PC-3 (cell line): ENCODE data around the gene OR52K2. TPM values are rescaled to one million over a fixed set of nuclear protein-coding genes. Genes with fewer than 3 reads are reported as not detected.
A peak's percentile ranks its signal among the peaks of the same experiment; 100 is the strongest.
"Not testable (repeated sequence)": the region's sequence is repeated elsewhere in the genome, so short reads cannot be mapped to it uniquely, and the experiment has no call there.

Experiments used
- ATAC-seq: fragments of 200-7000 bp; cut with Tn5 transposase; 2 replicates; pipeline ENCODE4 v1.9.1; 2020; ENCODE audit warnings: mild to moderate bottlenecking, moderate library complexity
- Bru-seq: library from RNA; stranded (reverse); fragments of 400-500 nt; gene quantifications from one replicate; lab custom pipeline; 2021; lab: Mats Ljungman, UMichigan
- BruChase-seq, 2 experiments: library from RNA; stranded (reverse); fragments of 400-500 nt; gene quantifications; one replicate each; lab custom pipeline; 2021; lab: Mats Ljungman, UMichigan
- BruUV-seq: library from RNA; stranded (reverse); fragments of 400-500 nt; replicated peaks from 2 replicates; lab custom pipeline; 2021; lab: Mats Ljungman, UMichigan
- CTCF ChIA-PET: fragments of 300-600 bp; sonication (Branson Sonifier 250); formaldehyde crosslinking; loops from one replicate; lab custom pipeline; 2022; ENCODE audit warnings: antibody characterized with exemption; lab: Charles Lee
- POLR2A ChIA-PET: fragments of 300-600 bp; sonication (Branson Sonifier 250); formaldehyde crosslinking; loops from one replicate; lab custom pipeline; 2022; ENCODE audit warnings: antibody characterized with exemption; ENCODE audit not compliant: unreplicated experiment; lab: Charles Lee
- DNase-seq: peaks from one replicate; pipeline ENCODE4 v3.0.0-alpha.2; 2015
- H2AFZ ChIP-seq: fragments of 300-600 bp; sonication (generic); 2 replicates; pipeline ENCODE4 v1.6.0; 2016; ENCODE audit warnings: antibody characterized with exemption, low read length
- H3F3A ChIP-seq: fragments of 300-600 bp; sonication (generic); one replicate; pipeline ENCODE4 v1.6.0; 2017; ENCODE audit warnings: antibody characterized with exemption, low read length, control low read depth, mild to moderate bottlenecking; ENCODE audit not compliant: unreplicated experiment
- H3K27ac ChIP-seq: fragments of 300-600 bp; sonication (generic); 2 replicates; pipeline ENCODE4 v1.5.1; 2016; ENCODE audit warnings: mild to moderate bottlenecking, low read length
- H3K27me3 ChIP-seq: fragments of 300-600 bp; sonication (generic); 2 replicates; pipeline ENCODE4 v1.6.1; 2016; ENCODE audit warnings: low read length, mixed read lengths
- H3K36me3 ChIP-seq: fragments of 300-600 bp; sonication (generic); 2 replicates; pipeline ENCODE4 v1.6.1; 2016; ENCODE audit warnings: low read depth, mixed run types, low read length, mixed read lengths
- H3K4me1 ChIP-seq: fragments of 300-600 bp; sonication (generic); 2 replicates; pipeline ENCODE4 v1.5.1; 2016; ENCODE audit warnings: low read length; ENCODE audit not compliant: insufficient read depth
- H3K4me2 ChIP-seq: fragments of 300-600 bp; sonication (generic); 2 replicates; pipeline ENCODE4 v1.6.0; 2016; ENCODE audit warnings: low read length
- H3K4me3 ChIP-seq: fragments of 300-600 bp; sonication (generic); 2 replicates; pipeline ENCODE4 v1.5.1; 2016; ENCODE audit warnings: mild to moderate bottlenecking, low read length, mixed read lengths
- H3K79me2 ChIP-seq: fragments of 300-600 bp; sonication (generic); 2 replicates; pipeline ENCODE4 v1.6.1; 2017; ENCODE audit warnings: low read length, mixed read lengths
- H3K9ac ChIP-seq: fragments of 300-600 bp; sonication (generic); 2 replicates; pipeline ENCODE4 v1.6.0; 2016; ENCODE audit warnings: mild to moderate bottlenecking, low read length
- H3K9me2 ChIP-seq: fragments of 300-600 bp; sonication (generic); replicated peaks from 2 replicates; pipeline ENCODE4 v1.6.1; 2016; ENCODE audit warnings: mixed run types, low read length, mixed read lengths
- H3K9me3 ChIP-seq: fragments of 300-600 bp; sonication (generic); 2 replicates; pipeline ENCODE4 v1.6.1; 2016; ENCODE audit warnings: low read length, mixed read lengths
- H4K20me1 ChIP-seq: fragments of 300-600 bp; sonication (generic); 2 replicates; pipeline ENCODE4 v1.6.1; 2016; ENCODE audit warnings: low read length, mixed read lengths
- CTCF ChIP-seq: fragments of 300-600 bp; sonication (generic); conservative IDR thresholded peaks from 2 replicates; pipeline ENCODE4 v1.5.1; 2017; ENCODE audit warnings: antibody characterized with exemption, low read depth, mild to moderate bottlenecking, low read length
- EZH2 ChIP-seq: fragments of 300-600 bp; sonication (generic); IDR thresholded peaks from one replicate; pipeline ENCODE4 v1.6.1; 2017; ENCODE audit warnings: antibody characterized with exemption, mild to moderate bottlenecking, low read length; ENCODE audit not compliant: unreplicated experiment
- EZH2phosphoT487 ChIP-seq: fragments of 300-600 bp; sonication (generic); IDR thresholded peaks from 2 replicates; pipeline ENCODE4 v1.6.1; 2018; ENCODE audit warnings: mild to moderate bottlenecking, antibody characterized with exemption, low read length, borderline replicate concordance
- intact Hi-C: fragments of 100-400 bp; cut with micrococcal nuclease; formaldehyde crosslinking; loops from 2 replicates; pipeline ENCODE4 v1.9.0; 2023
- long read RNA-seq: library from polyadenylated mRNA; unstranded; transcript quantifications from one replicate; pipeline ENCODE4 v2.0.0, GENCODE V29; 2021; ENCODE audit not compliant: unreplicated experiment
- total RNA-seq: library from RNA; depleted of rRNA; stranded (reverse); fragments of >200 nt; gene quantifications from 2 replicates; pipeline ENCODE4 v1.2.3, GENCODE V29; 2014; rRNA removed

Gene OR52K2
- not detected in 2 replicates for total RNA-seq
- Bru-seq, nascent RNA: not detected
- not detected for BruChase-seq, experiment 1, labeled RNA remaining after a 6-hour chase
- not detected for BruChase-seq, experiment 2, labeled RNA remaining after a 2-hour chase
- long read RNA-seq: 0 reads

- no peak within 1 kb of the TSS for H3K4me3 ChIP-seq
- H3K27me3 ChIP-seq: peaks cover 27% of the 10 kb centered on the region
- no peaks in the 10 kb centered on the region for H3K9me3 ChIP-seq
- ChIA-PET CTCF (no interaction called here), POLR2A (no interaction called here)
- H3K36me3 ChIP-seq: no peaks in the 10 kb centered on the region
- no peaks in the 10 kb centered on the region for H3K9me2 ChIP-seq
- H3K9ac ChIP-seq: no peak within 1 kb of the TSS
- no peak within 1 kb of the TSS for H2AFZ ChIP-seq
- no peaks in the 10 kb centered on the region for H3F3A ChIP-seq
- H4K20me1 ChIP-seq: no peaks in the 10 kb centered on the region
- DNase-seq (no peak), ATAC-seq (no peak)
- intact Hi-C loops: no loop called here
- no peaks in the 10 kb centered on the region for H3K4me1 ChIP-seq
- TF ChIP-seq EZH2phosphoT487 (no peak), CTCF (no peak), EZH2 (no peak)
- H3K4me2 ChIP-seq: no peak within 1 kb of the TSS
- no TSS peak for BruUV-seq
- no peak within 1 kb of the TSS for H3K27ac ChIP-seq
- H3K79me2 ChIP-seq: no peaks in the 10 kb centered on the region
Observed at GRCh38 chr11:4448995-4449394, at the start of gene OR52K2. OR52K2 (plus strand) TSS chr11:4449295; CDS start chr11:4449340, 45 bp downstream.

- CTCF ChIA-PET, ATAC-seq, H3K4me2 ChIP-seq, H3K79me2 ChIP-seq, H2AFZ ChIP-seq, H4K20me1 ChIP-seq, H3K9me2 ChIP-seq, H3K27ac ChIP-seq, H3F3A ChIP-seq, POLR2A ChIA-PET, H3K9ac ChIP-seq, H3K4me1 ChIP-seq, H3K36me3 ChIP-seq, intact Hi-C loops, H3K4me3 ChIP-seq, BruUV-seq, H3K9me3 ChIP-seq: not testable (repeated sequence)
- DNase-seq: peak; percentile 12
- H3K27me3 ChIP-seq: peaks cover 11% of the 10 kb centered on the region
Observed at GRCh38 chr11:4406206-4406605, 42.9 kb upstream of the OR52K2 start.

GRCh38 chr11:4416306-4416705, 32.8 kb upstream of the OR52K2 start:
- no peaks in the 10 kb centered on the region for H4K20me1 ChIP-seq
- ATAC-seq: no peak
- intact Hi-C loops: no loop called here
- no peak overlapping the region for H3K27ac ChIP-seq
- H3K27me3 ChIP-seq: peaks cover 62% of the 10 kb centered on the region
- CTCF ChIA-PET: no interaction called here
- H3F3A ChIP-seq: no peaks in the 10 kb centered on the region
- no peak overlapping the region for H3K4me3 ChIP-seq
- no peak overlapping the region for H3K9ac ChIP-seq
- no peaks in the 10 kb centered on the region for H3K79me2 ChIP-seq
- no peaks in the 10 kb centered on the region for H3K9me3 ChIP-seq
- BruUV-seq: no TSS peak
- TF ChIP-seq CTCF (no peak), EZH2phosphoT487 (no peak), EZH2 (no peak)
- H3K36me3 ChIP-seq: no peaks in the 10 kb centered on the region
- no peak overlapping the region for H3K4me2 ChIP-seq
- no peak for DNase-seq
- no peak overlapping the region for H2AFZ ChIP-seq
- no peaks in the 10 kb centered on the region for H3K9me2 ChIP-seq
- H3K4me1 ChIP-seq: no peaks in the 10 kb centered on the region
- POLR2A ChIA-PET: no interaction called here
